Stomach (tissue), 4 donors: ENCODE data around the gene ADCK2.

Source experiments
- CTCF ChIP-seq, 7 experiments: fragments of 450-650 bp in 4 of 7; fragments of 200-600 bp in 3 of 7; sonication (generic) in 3 of 7; IDR thresholded peaks; one replicate each; pipeline ENCODE4 v1.5.1; 2016 to 2019; ENCODE audit warnings: antibody characterized with exemption in 7 of 7, control low read depth in 2 of 7, mild to moderate bottlenecking in 1 of 7
- EP300 ChIP-seq: sonication (generic); formaldehyde crosslinking; IDR thresholded peaks from one replicate; pipeline ENCODE4 v1.6.1; 2017; ENCODE audit warnings: antibody characterized with exemption
- POLR2A ChIP-seq, 4 donors: fragments of 450-650 bp; IDR thresholded peaks; one replicate each; pipeline ENCODE4 v1.6.1; 2016; ENCODE audit warnings: antibody characterized with exemption in 4 of 4, control low read depth in 2 of 4, mild to moderate bottlenecking in 1 of 4, moderate library complexity in 1 of 4
- POLR2AphosphoS5 ChIP-seq, 3 donors: sonication (generic); formaldehyde crosslinking; IDR thresholded peaks; one replicate each; pipeline ENCODE4 v1.6.1; 2016; ENCODE audit warnings: antibody characterized with exemption in 3 of 3

DNA sequence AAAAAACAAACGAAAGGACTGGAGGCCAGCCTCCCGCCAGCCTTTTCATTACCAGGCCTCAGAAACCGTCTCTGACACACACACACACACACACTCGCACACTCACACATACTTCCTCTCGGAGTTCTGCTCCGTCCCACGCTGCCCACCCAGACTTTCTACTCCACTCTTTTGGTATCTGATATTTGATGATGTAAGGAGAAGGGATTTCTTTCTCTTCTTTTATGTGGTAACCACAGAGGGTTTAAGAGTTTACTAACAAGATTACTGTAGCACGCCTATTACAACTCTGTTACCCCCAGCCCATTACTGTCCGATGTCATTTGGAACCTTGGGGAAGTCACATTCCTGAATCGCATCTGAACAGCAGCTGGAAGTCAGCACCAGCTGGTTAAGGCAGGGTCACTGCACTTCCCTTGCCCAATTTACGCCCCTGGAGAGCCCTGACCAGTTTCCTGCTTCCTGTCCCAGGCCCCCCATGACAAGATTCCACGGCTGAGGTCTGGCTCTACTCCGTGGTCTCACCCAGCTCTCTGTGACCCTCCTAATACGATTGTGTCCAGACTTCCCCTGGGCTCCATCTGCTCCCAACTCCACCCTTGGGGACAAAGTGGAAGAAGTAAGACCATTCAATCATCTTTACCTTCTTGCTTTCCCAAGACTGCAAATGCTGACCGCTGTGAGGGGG, 33.2 kb upstream of the ADCK2 start:
- no peak for TF ChIP-seq CTCF (IDR thresholded peaks at IDR 0.05)
- no peak for TF ChIP-seq EP300
- peak in 1 of 3 donors; percentile 50 for TF ChIP-seq POLR2AphosphoS5 (IDR thresholded peaks at IDR 0.05)
- no peak for TF ChIP-seq POLR2A (IDR thresholded peaks at IDR 0.05)
